GM12878 (cell line): ENCODE data around the gene SEC16A. TPM values are rescaled to one million over a fixed set of nuclear protein-coding genes. Genes with fewer than 3 reads are reported as not detected.
A peak's percentile ranks its signal among the peaks of the same experiment; 100 is the strongest.

Experiments used
- ATAC-seq: fragments of 200-7000 bp; cut with Tn5 transposase; 3 replicates; pipeline ENCODE4 v1.9.1; 2020; ENCODE audit warnings: mild to moderate bottlenecking, moderate library complexity
- BruUV-seq: library from RNA; stranded (reverse); fragments of 400-500 nt; replicated peaks from 2 replicates; lab custom pipeline; 2021; lab: Mats Ljungman, UMichigan
- CTCF ChIA-PET: fragments of 300-600 bp; sonication (Branson Sonifier 250); formaldehyde crosslinking; extraction: SDS; loops from one replicate; lab custom pipeline; 2021; ENCODE audit warnings: inconsistent platforms; lab: Yijun Ruan, JAX
- POLR2A ChIA-PET: fragments of 350-600 bp; formaldehyde crosslinking; extraction: SDS; loops from one replicate; lab custom pipeline; 2021; ENCODE audit warnings: inconsistent platforms; lab: Charles Lee
- RAD21 ChIA-PET: fragments of 300-600 bp; sonication (Branson Sonifier 250); formaldehyde crosslinking; loops from one replicate; lab custom pipeline; 2023; ENCODE audit warnings: antibody characterized with exemption; ENCODE audit not compliant: unreplicated experiment; lab: Charles Lee
- SMC1A ChIA-PET: fragments of 300-600 bp; sonication (Branson Sonifier 250); formaldehyde crosslinking; loops from one replicate; lab custom pipeline; 2023; ENCODE audit not compliant: unreplicated experiment, uncharacterized antibody; lab: Charles Lee
- DNase-seq: peaks from one replicate; pipeline ENCODE4 v3.0.0-alpha.2; 2011; ENCODE audit warnings: low read depth, low spot score
- FAIRE-seq: peaks from 3 replicates; lab custom pipeline; 2011; peaks lifted over from hg19 to GRCh38; lab: Jason Lieb, UNC
- H2AFZ ChIP-seq: 2 replicates; pipeline ENCODE4 v1.6.0; 2011; ENCODE audit warnings: low read depth, low read length, control low read depth; ENCODE audit not compliant: control insufficient read depth
- H3K27ac ChIP-seq: 2 replicates; pipeline ENCODE4 v1.5.1; 2011; ENCODE audit warnings: control low read depth; ENCODE audit not compliant: control insufficient read depth, insufficient read depth
- H3K27me3 ChIP-seq, 2 experiments: replicated peaks in 1 of 2; 2 replicates each; pipeline versions ENCODE4 v1.6.0 to v1.6.1; 2011; ENCODE audit warnings: low read length in 1 of 2; ENCODE audit not compliant: control insufficient read depth in 2 of 2, insufficient read depth in 2 of 2
- H3K36me3 ChIP-seq, 2 experiments: 2 replicates each; pipeline ENCODE4 v1.5.1; 2011; ENCODE audit warnings: low read length in 1 of 2; ENCODE audit not compliant: control insufficient read depth in 2 of 2, insufficient read depth in 2 of 2
- H3K4me1 ChIP-seq: 2 replicates; pipeline ENCODE4 v1.6.1; 2011; ENCODE audit warnings: mild to moderate bottlenecking, low read length, moderate library complexity, mixed read lengths; ENCODE audit not compliant: control insufficient read depth, insufficient read depth
- H3K4me2 ChIP-seq: 2 replicates; pipeline ENCODE4 v1.6.0; 2011; ENCODE audit warnings: control low read depth; ENCODE audit not compliant: control insufficient read depth, insufficient read depth
- H3K4me3 ChIP-seq: fragments of 200-600 bp; sonication (generic); 2 replicates; pipeline ENCODE4 v1.5.1; 2016
- H3K79me2 ChIP-seq: 2 replicates; pipeline ENCODE4 v1.6.0; 2011; ENCODE audit warnings: low read length; ENCODE audit not compliant: control insufficient read depth, insufficient read depth
- H3K9ac ChIP-seq: 2 replicates; pipeline ENCODE4 v1.8.0; 2011; ENCODE audit warnings: low read length, control low read depth, mixed read lengths; ENCODE audit not compliant: control insufficient read depth, insufficient read depth
- H3K9me3 ChIP-seq: replicated peaks from 3 replicates; pipeline ENCODE4 v1.5.1; 2011; ENCODE audit warnings: mild to moderate bottlenecking, low read length; ENCODE audit not compliant: control insufficient read depth, insufficient read depth
- H4K20me1 ChIP-seq: 2 replicates; pipeline ENCODE4 v1.6.0; 2011; ENCODE audit not compliant: control insufficient read depth, insufficient read depth
- ESRRA ChIP-seq: IDR thresholded peaks from 2 replicates; pipeline ENCODE4 v1.6.1; 2012; ENCODE audit warnings: mild to moderate bottlenecking, low read length, improper control_type of control experiment
- STAT3 ChIP-seq: IDR thresholded peaks from 2 replicates; pipeline ENCODE4 v1.6.1; 2011; ENCODE audit warnings: low read depth, low read length, improper control_type of control experiment
- YBX1 ChIP-seq: fragments of 450-650 bp; IDR thresholded peaks from 2 replicates; pipeline ENCODE4 v1.6.1; 2016; ENCODE audit warnings: antibody characterized with exemption
- ZBED1 ChIP-seq: IDR thresholded peaks from 2 replicates; pipeline ENCODE4 v1.6.1; 2016; ENCODE audit warnings: borderline replicate concordance
- ZNF217 ChIP-seq: fragments of 450-650 bp; IDR thresholded peaks from 2 replicates; pipeline ENCODE4 v1.6.1; 2017; ENCODE audit warnings: antibody characterized with exemption, mild to moderate bottlenecking
- ZNF687 ChIP-seq: fragments of 450-650 bp; IDR thresholded peaks from 2 replicates; pipeline ENCODE4 v1.6.1; 2017; ENCODE audit warnings: mild to moderate bottlenecking, moderate library complexity
- WGBS: methylation state at CpG from one replicate; pipeline ENCODE4 v1.1.6; 2016; ENCODE audit warnings: low lambda C conversion rate; ENCODE audit not compliant: insufficient replicate concordance, insufficient coverage; ENCODE audit errors: missing lambda C conversion rate; 5-methylcytosine and 5-hydroxymethylcytosine counted together
- in situ Hi-C: fragments of 300-500 bp; cut with MboI; formaldehyde crosslinking; loops from 9 replicates; pipeline ENCODE4 v1.14.3; 2018; ENCODE audit warnings: mixed read lengths
- intact Hi-C: fragments of 100-400 bp; cut with micrococcal nuclease; formaldehyde crosslinking; loops from one replicate; pipeline ENCODE4 v1.14.2; 2022; ENCODE audit not compliant: unreplicated experiment
- polyA plus RNA-seq, 11 experiments: library from polyadenylated mRNA; depleted of rRNA in 4 of 11; unstranded in 6 of 11; stranded (reverse) in 5 of 11; fragments of >200 nt; fragmentation: Nextera tagmentation in 4 of 11; fragmentation: Illumina TruSeq in 1 of 11; extraction: Ambion mirVana in 4 of 11; extraction: Trizol in 1 of 11; gene quantifications; 1 replicate in 1 of 11; 2 replicates in 10 of 11; pipeline versions ENCODE4 v1.2.1 to v1.2.3, GENCODE V29; 2011 to 2016; ENCODE audit warnings: inconsistent platforms in 2 of 11, missing spikeins in 2 of 11, low read depth in 1 of 11
- total RNA-seq, 4 experiments: library from RNA; depleted of rRNA in 3 of 4; stranded (reverse); fragments of >200 nt in 3 of 4; fragmentation: Illumina TruSeq in 1 of 4; extraction: Trizol in 1 of 4; gene quantifications; 2 replicates each; pipeline versions ENCODE4 v1.2.1 to v1.2.3, GENCODE V29; 2013 to 2021
- TF ChIP-seq, protein P1 (sequence below), 3 experiments: IDR thresholded peaks in 2 of 3; conservative IDR thresholded peaks in 1 of 3; 2 replicates each; pipeline ENCODE4 v1.5.1; 2011; ENCODE audit warnings: low read depth in 3 of 3, low read length in 3 of 3, mild to moderate bottlenecking in 3 of 3, control low read depth in 2 of 3, moderate library complexity in 2 of 3, inconsistent platforms in 1 of 3, mixed read lengths in 1 of 3; ENCODE audit not compliant: control insufficient read depth in 2 of 3, insufficient read depth in 1 of 3; ENCODE audit errors: extremely low read depth in 1 of 3
- TF ChIP-seq, protein P2 (sequence below): fragments of 450-650 bp; IDR thresholded peaks from 2 replicates; pipeline ENCODE4 v1.6.1; 2016; ENCODE audit warnings: mild to moderate bottlenecking, moderate library complexity, borderline replicate concordance

The SEC16A gene
- total and polyA plus RNA-seq, 10 of the 15 experiments (the other 5 are each of a cell fraction or from before 2014, with no cell fraction given) = 9.9 to 59.1 (median 21.7) TPM

DNA sequence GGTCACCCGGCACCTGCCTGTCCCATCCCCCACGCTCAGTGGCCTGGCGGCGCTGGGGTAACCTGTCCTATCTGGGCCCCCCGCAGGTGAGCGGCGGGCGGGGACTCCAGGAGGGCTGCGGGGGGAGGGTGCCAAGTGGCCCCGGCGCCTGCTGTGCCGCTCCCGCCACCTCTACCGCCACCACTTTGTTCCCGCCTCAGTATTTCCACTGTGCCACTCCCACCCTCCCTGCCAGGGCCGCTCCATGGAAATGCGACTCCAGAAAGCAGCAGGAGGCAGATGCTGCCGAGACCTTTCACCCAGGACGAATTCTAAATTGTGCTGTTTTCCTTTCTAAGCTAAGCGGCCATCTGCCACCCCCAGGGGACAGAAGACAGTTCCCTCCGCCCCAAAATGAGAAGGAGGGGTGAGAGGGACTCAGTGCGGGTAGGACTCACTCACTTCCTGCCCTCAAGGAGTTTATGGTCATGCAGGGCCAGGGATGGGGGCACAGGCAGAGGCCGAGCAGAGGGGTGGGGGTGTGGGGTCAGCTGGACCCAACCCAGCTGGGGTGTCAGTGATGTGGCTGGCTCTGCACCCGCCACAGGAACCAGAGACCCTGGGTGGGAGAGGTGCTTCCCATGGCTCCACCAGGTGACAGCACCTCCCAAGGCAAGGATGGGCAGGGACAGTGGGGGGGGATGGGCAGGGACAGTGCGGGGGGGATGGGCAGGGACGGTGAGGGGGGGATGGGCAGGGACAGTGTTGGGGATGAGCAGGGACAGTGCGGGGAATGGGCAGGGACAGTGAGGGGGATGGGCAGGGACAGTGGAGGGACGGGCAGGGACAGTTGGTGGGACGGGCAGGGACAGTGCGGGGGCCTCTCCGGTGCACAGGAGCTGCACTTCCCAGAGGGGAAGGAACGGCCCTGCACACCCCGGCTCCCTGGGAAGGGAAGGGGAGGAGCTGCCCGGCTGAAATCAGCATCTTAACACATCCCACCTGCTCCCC, 45.2 kb upstream of the SEC16A start (continued):
- TF ChIP-seq, protein P1, sequence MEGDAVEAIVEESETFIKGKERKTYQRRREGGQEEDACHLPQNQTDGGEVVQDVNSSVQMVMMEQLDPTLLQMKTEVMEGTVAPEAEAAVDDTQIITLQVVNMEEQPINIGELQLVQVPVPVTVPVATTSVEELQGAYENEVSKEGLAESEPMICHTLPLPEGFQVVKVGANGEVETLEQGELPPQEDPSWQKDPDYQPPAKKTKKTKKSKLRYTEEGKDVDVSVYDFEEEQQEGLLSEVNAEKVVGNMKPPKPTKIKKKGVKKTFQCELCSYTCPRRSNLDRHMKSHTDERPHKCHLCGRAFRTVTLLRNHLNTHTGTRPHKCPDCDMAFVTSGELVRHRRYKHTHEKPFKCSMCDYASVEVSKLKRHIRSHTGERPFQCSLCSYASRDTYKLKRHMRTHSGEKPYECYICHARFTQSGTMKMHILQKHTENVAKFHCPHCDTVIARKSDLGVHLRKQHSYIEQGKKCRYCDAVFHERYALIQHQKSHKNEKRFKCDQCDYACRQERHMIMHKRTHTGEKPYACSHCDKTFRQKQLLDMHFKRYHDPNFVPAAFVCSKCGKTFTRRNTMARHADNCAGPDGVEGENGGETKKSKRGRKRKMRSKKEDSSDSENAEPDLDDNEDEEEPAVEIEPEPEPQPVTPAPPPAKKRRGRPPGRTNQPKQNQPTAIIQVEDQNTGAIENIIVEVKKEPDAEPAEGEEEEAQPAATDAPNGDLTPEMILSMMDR (IDR thresholded peaks at IDR 0.05 in 2 of 3, conservative IDR thresholded peaks at IDR 0.05 in 1 of 3; ENCODE audit: control insufficient read depth in 2 of 3, extremely low read depth in 1 of 3, insufficient read depth in 1 of 3, low read depth in 3 of 3, low read length in 3 of 3) = peak in 2 of 3 experiments; percentile 5 to 13; a peak in 1 of 6 replicates

DNA sequence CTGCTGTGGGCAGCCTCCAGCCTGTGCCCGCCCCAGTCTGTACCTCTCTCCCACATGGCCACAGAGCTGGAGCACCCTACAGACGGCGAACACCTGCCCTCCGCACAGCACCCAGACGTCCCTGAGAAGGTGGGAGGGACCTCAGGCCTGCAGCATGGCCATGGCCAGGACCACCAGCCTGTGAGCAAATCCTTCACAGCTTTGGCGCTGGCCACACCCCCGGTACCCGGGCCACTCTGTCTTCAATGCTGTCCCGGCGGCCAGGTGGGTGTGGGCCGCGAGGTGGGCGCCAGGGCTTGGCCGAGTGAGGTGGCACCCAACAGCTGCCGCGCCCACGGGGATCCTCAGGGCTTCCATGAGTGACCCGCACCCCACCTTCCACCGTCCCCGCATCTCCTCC, 44.3 kb upstream of the SEC16A start:
- peaks cover 18% of the 10 kb centered on the region for H3K4me1 ChIP-seq
- no TSS peak for BruUV-seq
- H3K27ac ChIP-seq = no peak overlapping the region
- H3K36me3 ChIP-seq = peaks cover 0 to 14% of the 10 kb centered on the region in 2 experiments; a peak in 2 of 4 replicates
- ChIA-PET CTCF (no interaction called here), POLR2A (no interaction called here), RAD21 (no interaction called here), SMC1A (no interaction called here)
- ATAC-seq = no peak
- DNase-seq = no peak
- H3K4me2 ChIP-seq = no peak overlapping the region
- no peak overlapping the region for H2AFZ ChIP-seq
- intact Hi-C loops = no loop called here
- H3K9ac ChIP-seq = no peak overlapping the region
- no peaks in the 10 kb centered on the region for H4K20me1 ChIP-seq
- H3K4me3 ChIP-seq = no peak overlapping the region
- H3K79me2 ChIP-seq = peaks cover 4% of the 10 kb centered on the region
- H3K27me3 ChIP-seq = no peaks in the 10 kb centered on the region
- in situ Hi-C loops = no loop called here
- no peaks in the 10 kb centered on the region for H3K9me3 ChIP-seq
- FAIRE-seq = no peak
- 97% methylated on average over 20 of the region's 20 CpGs for WGBS
- TF ChIP-seq ZBED1 = no peak
- TF ChIP-seq, protein P2, sequence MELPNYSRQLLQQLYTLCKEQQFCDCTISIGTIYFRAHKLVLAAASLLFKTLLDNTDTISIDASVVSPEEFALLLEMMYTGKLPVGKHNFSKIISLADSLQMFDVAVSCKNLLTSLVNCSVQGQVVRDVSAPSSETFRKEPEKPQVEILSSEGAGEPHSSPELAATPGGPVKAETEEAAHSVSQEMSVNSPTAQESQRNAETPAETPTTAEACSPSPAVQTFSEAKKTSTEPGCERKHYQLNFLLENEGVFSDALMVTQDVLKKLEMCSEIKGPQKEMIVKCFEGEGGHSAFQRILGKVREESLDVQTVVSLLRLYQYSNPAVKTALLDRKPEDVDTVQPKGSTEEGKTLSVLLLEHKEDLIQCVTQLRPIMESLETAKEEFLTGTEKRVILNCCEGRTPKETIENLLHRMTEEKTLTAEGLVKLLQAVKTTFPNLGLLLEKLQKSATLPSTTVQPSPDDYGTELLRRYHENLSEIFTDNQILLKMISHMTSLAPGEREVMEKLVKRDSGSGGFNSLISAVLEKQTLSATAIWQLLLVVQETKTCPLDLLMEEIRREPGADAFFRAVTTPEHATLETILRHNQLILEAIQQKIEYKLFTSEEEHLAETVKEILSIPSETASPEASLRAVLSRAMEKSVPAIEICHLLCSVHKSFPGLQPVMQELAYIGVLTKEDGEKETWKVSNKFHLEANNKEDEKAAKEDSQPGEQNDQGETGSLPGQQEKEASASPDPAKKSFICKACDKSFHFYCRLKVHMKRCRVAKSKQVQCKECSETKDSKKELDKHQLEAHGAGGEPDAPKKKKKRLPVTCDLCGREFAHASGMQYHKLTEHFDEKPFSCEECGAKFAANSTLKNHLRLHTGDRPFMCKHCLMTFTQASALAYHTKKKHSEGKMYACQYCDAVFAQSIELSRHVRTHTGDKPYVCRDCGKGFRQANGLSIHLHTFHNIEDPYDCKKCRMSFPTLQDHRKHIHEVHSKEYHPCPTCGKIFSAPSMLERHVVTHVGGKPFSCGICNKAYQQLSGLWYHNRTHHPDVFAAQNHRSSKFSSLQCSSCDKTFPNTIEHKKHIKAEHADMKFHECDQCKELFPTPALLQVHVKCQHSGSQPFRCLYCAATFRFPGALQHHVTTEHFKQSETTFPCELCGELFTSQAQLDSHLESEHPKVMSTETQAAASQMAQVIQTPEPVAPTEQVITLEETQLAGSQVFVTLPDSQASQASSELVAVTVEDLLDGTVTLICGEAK = no peak
- no peak for TF ChIP-seq STAT3
- no peak for TF ChIP-seq ZNF217
- no peak for TF ChIP-seq YBX1
- no peak for TF ChIP-seq ESRRA
- no peak for TF ChIP-seq ZNF687
